Measurements from ENCODE around the gene RUFY2.
"Not testable (repeated sequence)": the region's sequence is repeated elsewhere in the genome, so short reads cannot be mapped to it uniquely, and the experiment has no call there.

The RUFY2 gene

DNA sequence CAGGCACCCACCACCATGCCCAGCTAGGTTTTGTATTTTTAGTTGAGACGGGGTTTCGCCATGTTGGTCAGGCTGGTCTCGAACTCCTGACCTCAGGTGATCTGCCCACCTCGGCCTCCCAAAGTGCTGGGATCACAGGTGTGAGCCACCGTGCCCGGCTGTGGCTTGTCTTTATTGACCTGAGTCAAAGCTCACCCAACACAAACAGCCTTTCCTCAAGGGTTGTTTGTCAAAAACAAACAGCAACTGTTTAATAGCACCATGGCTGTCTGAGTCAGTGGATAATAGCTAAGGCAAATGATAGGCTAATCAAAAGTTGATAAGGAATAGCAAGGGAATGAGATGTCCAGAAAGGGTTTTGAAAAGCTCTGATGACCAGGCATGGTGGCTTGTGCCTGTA is 92.1 kb downstream of the RUFY2 start:
- not testable (repeated sequence) for ATAC-seq, H3K27ac Mint-ChIP-seq, H3K4me3 Mint-ChIP-seq, DNase-seq, H3K27me3 Mint-ChIP-seq
- H3K9me3 Mint-ChIP-seq: peaks cover 15 to 21% of the 10 kb centered on the region in 2 donors
- H3K4me1 Mint-ChIP-seq: peaks cover 15% of the 10 kb centered on the region

DNA sequence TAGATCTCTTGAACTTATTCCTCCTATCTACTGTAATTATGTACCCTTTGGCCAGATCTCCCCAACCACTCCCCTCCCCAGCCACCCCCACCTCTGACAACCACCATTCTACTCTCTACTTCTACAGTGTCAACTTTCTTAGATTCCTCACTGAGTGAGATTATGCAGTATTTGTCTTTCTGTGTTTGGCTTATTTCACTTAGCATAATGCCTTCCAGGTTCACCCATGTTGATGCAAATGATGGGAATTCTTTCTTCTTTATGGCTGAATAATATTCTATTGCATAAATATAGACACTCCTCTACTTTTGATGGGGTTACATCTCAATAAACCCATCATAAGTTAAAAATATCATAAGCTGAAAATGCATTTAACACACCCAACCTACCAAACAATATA is 96.5 kb downstream of the RUFY2 start:
- no peak overlapping the region for H3K27ac Mint-ChIP-seq

DNA sequence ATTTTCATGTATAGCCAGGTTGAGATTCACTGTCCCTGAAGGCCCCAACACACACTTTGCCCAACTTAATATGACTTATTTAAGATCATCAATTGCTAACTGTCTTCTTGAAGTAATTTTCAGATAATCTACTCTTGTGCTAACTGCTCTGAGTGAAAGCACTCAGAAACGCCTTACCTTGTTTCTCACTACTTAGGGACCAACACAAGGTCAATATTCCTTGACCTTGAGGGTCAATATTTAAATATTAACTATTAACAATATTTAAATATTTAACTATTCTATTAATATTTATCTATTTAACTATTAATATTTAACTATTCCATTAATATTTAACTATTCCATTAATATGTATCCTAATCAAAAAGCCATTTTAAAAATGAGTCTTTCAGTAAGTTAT is 101.2 kb downstream of the RUFY2 start:
- ATAC-seq: no peak
- Mint-ChIP-seq H3K27me3 (no peaks in the 10 kb centered on the region), H3K4me1 (no peaks in the 10 kb centered on the region), H3K4me3 (no peak overlapping the region), H3K27ac (no peak overlapping the region), H3K9me3 (no peaks in the 10 kb centered on the region)
- no peak for DNase-seq

More for the DNA sequence above, 96.5 kb downstream of the RUFY2 start:
- no peaks in the 10 kb centered on the region for H3K27me3 Mint-ChIP-seq
- no peak overlapping the region for H3K4me3 Mint-ChIP-seq
- DNase-seq (no peak), ATAC-seq (no peak)
- H3K4me1 Mint-ChIP-seq: peaks cover 10% of the 10 kb centered on the region
- H3K9me3 Mint-ChIP-seq: peaks cover under 1 to 1% of the 10 kb centered on the region in 2 donors

DNA sequence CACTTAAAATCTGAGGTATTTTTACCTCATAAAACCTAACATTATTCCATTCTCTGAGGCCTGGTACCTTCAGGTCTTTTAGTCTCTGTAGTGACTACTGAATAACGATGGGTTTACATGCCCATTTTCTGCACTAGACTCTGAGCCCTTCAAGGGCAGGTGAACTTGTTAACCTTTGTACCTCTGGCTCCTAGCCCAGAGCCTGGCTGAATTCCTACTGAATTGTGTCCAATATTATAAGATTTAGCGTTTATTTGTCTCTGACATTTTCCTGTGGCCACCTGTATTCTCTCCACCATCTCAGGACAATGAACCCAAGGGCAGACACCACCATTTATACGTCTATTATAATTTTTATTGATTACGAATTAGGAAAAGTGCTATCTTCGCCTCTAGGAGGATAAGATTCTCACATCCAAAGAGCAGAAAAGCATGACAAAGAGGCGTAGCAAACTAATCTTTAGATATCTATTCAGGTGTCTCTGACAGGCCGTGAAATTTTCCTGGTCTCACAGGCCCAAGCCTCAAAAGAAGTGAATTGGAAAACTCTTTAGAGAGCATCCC is 103.1 kb downstream of the RUFY2 start:
- no peaks in the 10 kb centered on the region for H3K4me1 Mint-ChIP-seq
- H3K4me3 Mint-ChIP-seq: no peak overlapping the region
- DNase-seq (no peak), ATAC-seq (no peak)
- no peaks in the 10 kb centered on the region for H3K27me3 Mint-ChIP-seq
- no peaks in the 10 kb centered on the region for H3K9me3 Mint-ChIP-seq
- no peak overlapping the region for H3K27ac Mint-ChIP-seq

DNA sequence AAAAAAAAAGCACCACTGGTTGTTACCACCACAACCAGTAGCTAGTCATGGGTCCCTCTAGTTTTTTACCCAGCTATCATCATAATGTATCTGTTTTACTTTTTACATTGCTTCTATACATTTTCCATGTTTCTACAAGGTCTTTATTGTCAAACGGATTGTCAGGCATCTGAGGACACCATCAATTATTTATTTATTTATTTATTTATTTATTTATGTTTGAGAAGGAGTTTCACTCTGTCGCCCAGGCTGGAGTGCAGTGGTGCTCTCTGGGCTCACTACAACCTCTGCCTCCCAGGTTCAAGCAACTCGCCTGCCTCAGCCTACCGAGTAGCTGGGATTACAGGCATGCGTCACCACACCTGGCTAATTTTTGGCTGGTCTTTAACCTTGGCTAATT is 104.2 kb downstream of the RUFY2 start:
- Mint-ChIP-seq H3K9me3 (no peaks in the 10 kb centered on the region), H3K27me3 (no peaks in the 10 kb centered on the region)

DNA sequence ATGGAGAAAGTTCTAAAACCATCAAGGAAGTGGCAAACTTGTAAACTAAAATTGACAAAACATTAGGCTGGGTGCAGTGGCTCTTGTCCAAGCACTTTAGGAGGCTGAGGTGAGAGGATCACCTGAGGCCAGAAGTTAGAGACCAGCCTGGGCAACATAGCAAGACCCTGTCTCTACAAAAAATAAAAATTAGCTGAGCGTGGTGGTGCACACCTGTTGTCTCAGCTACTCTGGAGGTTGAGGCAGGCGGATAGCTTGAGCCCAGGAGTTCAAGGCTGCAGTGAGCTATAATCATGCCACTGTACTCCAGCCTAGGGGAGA is 104.6 kb downstream of the RUFY2 start:
- DNase-seq (no peak), ATAC-seq (no peak)
- Mint-ChIP-seq H3K9me3 (no peaks in the 10 kb centered on the region), H3K4me3 (no peak overlapping the region), H3K27me3 (no peaks in the 10 kb centered on the region), H3K27ac (no peak overlapping the region), H3K4me1 (no peaks in the 10 kb centered on the region)

More for the DNA sequence above, 104.2 kb downstream of the RUFY2 start:
- Mint-ChIP-seq H3K4me3 (no peak overlapping the region), H3K4me1 (no peaks in the 10 kb centered on the region), H3K27ac (no peak overlapping the region)
- ATAC-seq (no peak), DNase-seq (no peak)

DNA sequence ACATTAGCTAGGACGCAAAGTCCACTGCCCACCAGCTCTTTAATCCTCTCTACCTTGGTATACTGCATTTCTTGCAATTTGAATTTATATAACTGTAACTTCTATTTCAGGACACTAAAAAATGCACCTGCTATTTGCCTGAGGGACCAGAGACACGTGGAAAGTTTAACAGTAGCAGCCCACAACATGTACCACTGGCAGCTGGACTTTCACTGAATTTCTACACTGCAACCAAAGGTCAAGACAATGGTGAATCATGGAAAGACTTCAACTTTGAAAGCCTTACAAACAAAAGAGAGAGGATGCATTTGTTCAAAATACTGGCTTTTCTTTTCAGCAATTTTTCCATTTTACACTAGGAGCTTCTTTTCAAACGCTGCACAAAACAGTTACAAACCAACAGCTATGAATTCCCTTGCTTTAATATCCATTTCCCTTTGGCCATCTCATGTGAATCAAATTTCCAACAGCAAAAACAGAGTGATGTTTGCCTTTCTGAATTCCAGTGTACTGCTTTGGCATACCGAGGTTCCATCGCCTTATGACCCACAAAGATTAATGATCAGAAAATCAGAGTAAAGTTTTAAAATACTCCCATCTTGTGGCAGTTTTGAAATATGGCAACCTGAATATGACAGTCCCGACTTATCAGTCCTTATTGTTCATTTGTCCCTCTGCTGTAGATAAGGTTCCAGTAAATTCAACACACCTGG is 105.1 kb downstream of the RUFY2 start:
- H3K27me3 Mint-ChIP-seq: no peaks in the 10 kb centered on the region
- DNase-seq (no peak), ATAC-seq (peak; percentile 49)
- H3K4me3 Mint-ChIP-seq: no peak overlapping the region
- no peaks in the 10 kb centered on the region for H3K4me1 Mint-ChIP-seq
- H3K27ac Mint-ChIP-seq: no peak overlapping the region
- H3K9me3 Mint-ChIP-seq: no peaks in the 10 kb centered on the region

DNA sequence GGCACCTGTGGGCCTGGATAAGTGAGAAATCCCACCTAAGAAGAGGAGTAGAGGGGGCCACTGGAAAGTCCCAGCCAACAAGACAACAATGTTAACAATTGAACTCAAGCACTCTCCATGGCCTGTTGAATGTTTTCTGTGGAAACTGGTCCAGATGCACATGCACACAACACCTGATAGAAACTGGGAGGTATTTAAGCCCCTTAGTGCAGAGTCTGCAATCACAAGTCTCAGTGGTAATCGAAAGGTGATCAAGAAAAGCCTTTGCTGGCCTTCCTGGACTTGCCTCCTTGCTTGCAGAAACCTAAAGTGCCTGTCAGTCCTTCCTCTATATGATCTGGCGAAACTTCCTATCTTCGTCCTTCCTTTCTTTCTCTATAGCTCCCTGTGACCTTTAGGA is 105.8 kb downstream of the RUFY2 start:
- no peak overlapping the region for H3K4me3 Mint-ChIP-seq
- no peaks in the 10 kb centered on the region for H3K27me3 Mint-ChIP-seq
- no peak for DNase-seq
- H3K4me1 Mint-ChIP-seq: no peaks in the 10 kb centered on the region
- no peak overlapping the region for H3K27ac Mint-ChIP-seq
- ATAC-seq: no peak
- no peaks in the 10 kb centered on the region for H3K9me3 Mint-ChIP-seq

DNA sequence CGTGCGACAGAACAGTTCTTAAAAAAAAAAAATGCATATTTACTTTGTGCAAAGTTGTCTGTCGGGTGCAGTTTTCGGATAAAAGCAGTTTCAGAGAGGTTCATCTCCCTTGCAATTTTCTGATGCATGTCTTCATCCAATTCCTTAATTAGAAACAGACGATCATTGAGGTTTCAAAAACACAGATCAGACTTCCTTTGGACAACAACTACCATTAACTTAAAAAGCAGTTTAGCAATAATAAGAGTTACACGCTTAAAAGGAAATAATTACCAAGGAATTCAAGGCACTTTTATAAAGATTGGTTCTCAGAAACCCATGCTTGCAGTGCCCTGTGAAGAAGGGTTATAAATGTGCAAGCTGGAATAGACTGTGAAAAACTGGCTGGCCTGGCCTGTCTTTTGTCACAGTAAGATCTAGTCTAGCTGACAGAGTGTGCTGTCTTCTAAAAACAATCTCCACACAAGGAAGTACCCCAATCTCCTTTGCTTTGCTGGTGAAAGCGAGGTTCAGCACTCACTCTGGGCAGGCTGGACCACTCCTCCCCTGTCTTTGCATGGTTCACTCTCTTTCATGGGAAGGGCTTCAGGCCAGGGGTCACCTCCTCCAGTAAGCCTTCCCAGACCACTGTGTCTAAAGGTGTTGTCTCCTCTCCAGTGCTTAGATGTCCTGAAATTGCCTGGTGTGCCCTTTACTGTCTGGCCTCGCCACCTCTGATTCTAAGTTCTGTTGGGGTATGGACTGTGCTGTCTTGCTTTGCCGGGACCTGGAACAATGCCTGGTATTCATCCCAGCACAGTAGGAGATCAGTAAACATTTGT is 110.0 kb downstream of the RUFY2 start:
- Mint-ChIP-seq H3K9me3 (no peaks in the 10 kb centered on the region), H3K4me3 (no peak overlapping the region), H3K27me3 (no peaks in the 10 kb centered on the region), H3K4me1 (no peaks in the 10 kb centered on the region), H3K27ac (no peak overlapping the region)
- no peak for ATAC-seq
- no peak for DNase-seq

Data from stimulated activated naive CD8-positive, alpha-beta T cell treated with anti-CD3 and anti-CD28 coated beads, Interleukin-15, amount 100 ng/mL, for 72 hours (primary cell).